Thymus (tissue), 11 donors: ENCODE results near the gene TTC36. TPM values are rescaled to one million over a fixed set of nuclear protein-coding genes. Genes with fewer than 3 reads are reported as not detected.

Experiments used
- DNase-seq, 9 donors: peaks; one replicate each; pipeline ENCODE4 v3.0.0-alpha.2; 2013; ENCODE audit warnings: low spot score in 9 of 9, low read depth in 6 of 9, missing footprints in 1 of 9
- H3K27ac ChIP-seq, 2 donors: one replicate each; pipeline ENCODE4 v1.5.1; 2013; ENCODE audit warnings: control low read depth in 1 of 2, low read depth in 1 of 2, low read length in 1 of 2, mild to moderate bottlenecking in 1 of 2, moderate library complexity in 1 of 2
- H3K27me3 ChIP-seq, 2 donors: one replicate each; pipeline ENCODE4 v1.5.1; 2013; ENCODE audit warnings: low read length in 1 of 2; ENCODE audit not compliant: control insufficient read depth in 2 of 2, insufficient read depth in 1 of 2
- H3K36me3 ChIP-seq, 2 donors: one replicate each; pipeline ENCODE4 v1.5.1; 2013; ENCODE audit warnings: low read length in 1 of 2, mild to moderate bottlenecking in 1 of 2, moderate library complexity in 1 of 2; ENCODE audit not compliant: control insufficient read depth in 2 of 2, insufficient read depth in 2 of 2
- H3K4me1 ChIP-seq, 2 donors: one replicate each; pipeline ENCODE4 v1.5.1; 2013; ENCODE audit warnings: low read length in 2 of 2; ENCODE audit not compliant: control insufficient read depth in 2 of 2, insufficient read depth in 2 of 2
- H3K4me3 ChIP-seq, 2 donors: one replicate each; pipeline ENCODE4 v1.5.1; 2013; ENCODE audit warnings: low read length in 2 of 2, control low read depth in 1 of 2, mild to moderate bottlenecking in 1 of 2
- H3K9me3 ChIP-seq, 2 donors: one replicate each; pipeline ENCODE4 v1.5.1; 2013; ENCODE audit warnings: low read length in 1 of 2, mild to moderate bottlenecking in 1 of 2; ENCODE audit not compliant: control insufficient read depth in 2 of 2, insufficient read depth in 1 of 2
- WGBS: extraction: QIAGEN DNeasy Blood & Tissue Kit; methylation state at CpG from one replicate; pipeline ENCODE4 v1.1.7; 2013; 5-methylcytosine and 5-hydroxymethylcytosine counted together
- polyA plus RNA-seq: library from polyadenylated mRNA; stranded (reverse); fragments of 200-250 nt; gene quantifications from one replicate; pipeline ENCODE4 v1.2.3, GENCODE V29; 2013
- total RNA-seq: library from RNA; stranded (reverse); fragments of 120-200 nt; gene quantifications from one replicate; pipeline ENCODE4 v1.2.4, GENCODE V29; 2013
- donor health status: healthy.

Gene TTC36
- total and polyA plus RNA-seq, 2 donors: 0.19 TPM; not detected in 1

GRCh38 chr11:118530180-118530682 lies 3.0 kb downstream of the TTC36 start:
- 7% methylated on average over 31 of the region's 31 CpGs for WGBS
- no peak for DNase-seq
- Histone ChIP-seq H3K36me3 (peaks cover 0 to 1% of the 10 kb centered on the region in 2 donors), H3K27ac (no peak overlapping the region), H3K4me3 (peak overlapping the region; percentile 41 to 81), H3K4me1 (peaks cover 8 to 23% of the 10 kb centered on the region in 2 donors), H3K9me3 (no peaks in the 10 kb centered on the region), H3K27me3 (peaks cover 0 to 2% of the 10 kb centered on the region in 2 donors)

- H3K4me3 ChIP-seq: peak within 1 kb of the TSS; percentile 53 to 81
- H3K4me1 ChIP-seq: peaks cover 8 to 23% of the 10 kb centered on the region in 2 donors
- H3K9me3 ChIP-seq: no peaks in the 10 kb centered on the region
- no peaks in the 10 kb centered on the region for H3K36me3 ChIP-seq
- peak within 1 kb of the TSS in 1 of 2 donors; percentile 64 for H3K27ac ChIP-seq
- DNase-seq: peak in 8 of 9 donors; percentile 22 to 73 (median 40)
- H3K27me3 ChIP-seq: peaks cover 0 to 2% of the 10 kb centered on the region in 2 donors
- 1% methylated on average over 94 of the region's 94 CpGs for WGBS
These were observed 3.7 kb downstream of the TTC36 start, which contains the start of gene TMEM25 for GRCh38 chr11:118530683-118531596. Gene TMEM25 (plus strand): TSS chr11:118531192. CDS start chr11:118531802, 610 bp downstream.

GRCh38 chr11:118531597-118532084 lies 4.4 kb downstream of the TTC36 start:
- H3K4me3 ChIP-seq: peak overlapping the region; percentile 53 to 81
- H3K27me3 ChIP-seq: peaks cover 0 to 2% of the 10 kb centered on the region in 2 donors
- H3K36me3 ChIP-seq: no peaks in the 10 kb centered on the region
- H3K9me3 ChIP-seq: no peaks in the 10 kb centered on the region
- WGBS: 24% methylated on average over 12 of the region's 12 CpGs
- peaks cover 8 to 23% of the 10 kb centered on the region in 2 donors for H3K4me1 ChIP-seq
- DNase-seq: no peak
- no peak overlapping the region for H3K27ac ChIP-seq

GRCh38 chr11:118532091-118532490 lies 4.8 kb downstream of the TTC36 start:
- Histone ChIP-seq H3K4me3 (no peak overlapping the region), H3K36me3 (no peaks in the 10 kb centered on the region), H3K27me3 (peaks cover 0 to 2% of the 10 kb centered on the region in 2 donors), H3K4me1 (peaks cover 8 to 23% of the 10 kb centered on the region in 2 donors), H3K27ac (no peak overlapping the region), H3K9me3 (no peaks in the 10 kb centered on the region)
- WGBS: 96% methylated on average over 10 of the region's 10 CpGs
- no peak for DNase-seq

- DNase-seq: no peak
- Histone ChIP-seq H3K27ac (no peak overlapping the region), H3K9me3 (no peaks in the 10 kb centered on the region), H3K27me3 (peaks cover 0 to 2% of the 10 kb centered on the region in 2 donors), H3K4me1 (peaks cover 8 to 23% of the 10 kb centered on the region in 2 donors), H3K4me3 (no peak overlapping the region), H3K36me3 (no peaks in the 10 kb centered on the region)
- 98% methylated on average over 19 of the region's 19 CpGs for WGBS
These were observed 5.8 kb downstream of the TTC36 start for GRCh38 chr11:118532852-118533768.

GRCh38 chr11:118533769-118534729 lies 6.8 kb downstream of the TTC36 start:
- Histone ChIP-seq H3K27ac (no peak overlapping the region), H3K36me3 (no peaks in the 10 kb centered on the region), H3K27me3 (peaks cover 0 to 2% of the 10 kb centered on the region in 2 donors), H3K4me3 (no peak overlapping the region), H3K9me3 (no peaks in the 10 kb centered on the region), H3K4me1 (peaks cover 8 to 23% of the 10 kb centered on the region in 2 donors)
- no peak for DNase-seq
- WGBS: 94% methylated on average over 27 of the region's 27 CpGs

GRCh38 chr11:118535261-118535660 lies 8.0 kb downstream of the TTC36 start:
- Histone ChIP-seq H3K4me3 (no peak overlapping the region), H3K27ac (no peak overlapping the region), H3K36me3 (no peaks in the 10 kb centered on the region), H3K27me3 (peaks cover 0 to 1% of the 10 kb centered on the region in 2 donors), H3K4me1 (peaks cover 5 to 11% of the 10 kb centered on the region in 2 donors), H3K9me3 (no peaks in the 10 kb centered on the region)
- 92% methylated on average over 9 of the region's 9 CpGs for WGBS
- DNase-seq: no peak

- Histone ChIP-seq H3K9me3 (no peaks in the 10 kb centered on the region), H3K4me3 (no peak overlapping the region), H3K27me3 (no peaks in the 10 kb centered on the region), H3K36me3 (peaks cover 0 to under 1% of the 10 kb centered on the region in 2 donors), H3K4me1 (peaks cover under 1 to 3% of the 10 kb centered on the region in 2 donors), H3K27ac (no peak overlapping the region)
- 98% methylated on average over 5 of the region's 5 CpGs for WGBS
- no peak for DNase-seq
These were observed 9.5 kb downstream of the TTC36 start for GRCh38 chr11:118536726-118537125.
